Measurements from ENCODE around the gene EIF5B. TPM values are rescaled to one million over a fixed set of nuclear protein-coding genes. Genes with fewer than 3 reads are reported as not detected.

The EIF5B gene
- total and polyA plus RNA-seq, 9 donors, result 17.5 to 38.8 (median 30.4) TPM

DNA sequence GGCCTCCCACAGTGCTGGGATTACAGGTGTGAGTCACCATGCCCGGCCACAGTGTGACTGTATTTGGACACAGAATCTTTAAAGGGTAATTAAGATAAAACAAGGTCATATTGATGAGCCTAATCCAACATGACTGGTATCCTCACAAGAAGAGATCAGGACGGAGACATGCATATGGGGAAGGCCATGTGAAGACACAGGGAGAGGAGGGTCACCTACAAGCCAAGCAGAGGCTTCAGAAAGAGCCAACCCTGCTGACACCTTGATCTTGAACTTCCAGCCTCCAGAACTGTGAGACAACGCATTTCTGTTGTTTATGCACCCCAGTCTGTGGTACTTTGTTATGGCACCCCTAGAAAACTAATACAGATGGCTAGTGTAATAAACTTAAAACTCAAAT is 80.2 kb downstream of the EIF5B start:
- Histone ChIP-seq H3K4me3 (no peak overlapping the region), H3K36me3 (no peaks in the 10 kb centered on the region), H3K27me3 (no peaks in the 10 kb centered on the region), H3K4me1 (ENCODE audit: insufficient read depth) (no peaks in the 10 kb centered on the region), H3K27ac (no peak overlapping the region), H3K9me3 (no peaks in the 10 kb centered on the region)
- WGBS, 3 donors, result 91 to 97% (median 95%) methylated on average over 3 of the region's 3 CpGs
- intact Hi-C loops (cut with DNase I), result no loop called here
- TF ChIP-seq, protein P1, sequence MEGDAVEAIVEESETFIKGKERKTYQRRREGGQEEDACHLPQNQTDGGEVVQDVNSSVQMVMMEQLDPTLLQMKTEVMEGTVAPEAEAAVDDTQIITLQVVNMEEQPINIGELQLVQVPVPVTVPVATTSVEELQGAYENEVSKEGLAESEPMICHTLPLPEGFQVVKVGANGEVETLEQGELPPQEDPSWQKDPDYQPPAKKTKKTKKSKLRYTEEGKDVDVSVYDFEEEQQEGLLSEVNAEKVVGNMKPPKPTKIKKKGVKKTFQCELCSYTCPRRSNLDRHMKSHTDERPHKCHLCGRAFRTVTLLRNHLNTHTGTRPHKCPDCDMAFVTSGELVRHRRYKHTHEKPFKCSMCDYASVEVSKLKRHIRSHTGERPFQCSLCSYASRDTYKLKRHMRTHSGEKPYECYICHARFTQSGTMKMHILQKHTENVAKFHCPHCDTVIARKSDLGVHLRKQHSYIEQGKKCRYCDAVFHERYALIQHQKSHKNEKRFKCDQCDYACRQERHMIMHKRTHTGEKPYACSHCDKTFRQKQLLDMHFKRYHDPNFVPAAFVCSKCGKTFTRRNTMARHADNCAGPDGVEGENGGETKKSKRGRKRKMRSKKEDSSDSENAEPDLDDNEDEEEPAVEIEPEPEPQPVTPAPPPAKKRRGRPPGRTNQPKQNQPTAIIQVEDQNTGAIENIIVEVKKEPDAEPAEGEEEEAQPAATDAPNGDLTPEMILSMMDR (IDR thresholded peaks at IDR 0.05), result no peak
- no peak for TF ChIP-seq EP300 (IDR thresholded peaks at IDR 0.05)
- no peak for TF ChIP-seq POLR2A (IDR thresholded peaks at IDR 0.05)
- DNase-seq, result no peak

DNA sequence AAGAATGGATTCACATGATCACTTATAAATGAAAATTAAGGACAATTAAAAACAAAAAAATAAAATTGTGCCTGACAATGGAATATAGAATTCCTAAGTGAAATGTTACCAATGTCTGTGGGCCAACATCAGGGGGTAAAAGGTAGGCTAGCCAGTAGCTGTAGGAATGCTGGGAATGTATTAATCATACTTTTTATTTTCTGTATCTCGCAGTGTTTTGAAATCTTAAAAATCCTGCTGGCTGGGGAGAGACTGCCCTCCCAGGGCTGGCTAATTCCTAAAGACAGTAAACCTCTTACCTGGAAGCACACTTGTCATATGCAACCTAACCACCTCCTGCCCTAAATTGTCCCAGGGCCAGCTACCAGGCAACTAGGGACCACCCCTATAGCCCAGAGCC is 82.8 kb downstream of the EIF5B start:
- no peaks in the 10 kb centered on the region for H3K27me3 ChIP-seq
- H3K9me3 ChIP-seq, result no peaks in the 10 kb centered on the region
- TF ChIP-seq, protein P1 (IDR thresholded peaks at IDR 0.05), result no peak
- TF ChIP-seq POLR2A (IDR thresholded peaks at IDR 0.05) (no peak), EP300 (IDR thresholded peaks at IDR 0.05) (no peak)
- no peaks in the 10 kb centered on the region for H3K36me3 ChIP-seq
- WGBS, 3 donors, result 23 to 31% (median 24%) methylated on average over 1 of the region's 1 CpG
- DNase-seq, result no peak
- intact Hi-C loops (cut with DNase I), result no loop called here
- H3K4me1 ChIP-seq (ENCODE audit: insufficient read depth), result peaks cover 1% of the 10 kb centered on the region
- no peak overlapping the region for H3K27ac ChIP-seq
- no peak overlapping the region for H3K4me3 ChIP-seq

DNA sequence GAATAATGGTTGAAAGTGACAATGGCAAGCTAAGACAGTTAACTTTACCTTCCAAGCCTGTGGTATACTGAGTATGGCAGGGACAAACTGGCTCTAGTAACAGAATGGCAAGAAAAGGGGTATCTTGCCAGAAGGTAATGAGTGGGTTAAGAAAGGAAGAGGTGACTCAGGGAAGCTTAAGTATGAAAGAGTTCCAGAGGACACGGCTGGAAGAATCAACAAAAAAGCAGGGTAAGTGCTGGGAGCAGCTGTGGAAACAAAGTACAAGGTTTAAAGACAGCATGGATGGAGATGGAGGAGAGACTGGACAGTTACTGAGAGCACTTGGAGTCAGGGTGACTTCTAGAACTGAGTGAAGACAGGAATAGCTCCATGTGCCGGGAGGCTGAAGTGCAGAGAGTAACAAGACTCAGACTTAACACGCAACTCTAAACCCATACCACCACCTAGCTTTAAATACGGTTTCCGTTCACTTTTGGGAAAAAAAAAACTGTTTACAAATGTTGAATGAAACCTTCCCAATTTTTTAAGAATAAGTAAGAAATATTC is 83.6 kb downstream of the EIF5B start:
- no peak for DNase-seq
- Histone ChIP-seq H3K27ac (no peak overlapping the region), H3K9me3 (no peaks in the 10 kb centered on the region), H3K36me3 (no peaks in the 10 kb centered on the region), H3K27me3 (no peaks in the 10 kb centered on the region), H3K4me3 (no peak overlapping the region), H3K4me1 (ENCODE audit: insufficient read depth) (peaks cover 1% of the 10 kb centered on the region)
- intact Hi-C loops (cut with DNase I), result no loop called here
- 74 to 77% (median 74%) methylated on average over 5 of the region's 5 CpGs for WGBS, 3 donors
- no peak for TF ChIP-seq POLR2A (IDR thresholded peaks at IDR 0.05)
- no peak for TF ChIP-seq EP300 (IDR thresholded peaks at IDR 0.05)
- TF ChIP-seq, protein P1 (IDR thresholded peaks at IDR 0.05), result no peak

DNA sequence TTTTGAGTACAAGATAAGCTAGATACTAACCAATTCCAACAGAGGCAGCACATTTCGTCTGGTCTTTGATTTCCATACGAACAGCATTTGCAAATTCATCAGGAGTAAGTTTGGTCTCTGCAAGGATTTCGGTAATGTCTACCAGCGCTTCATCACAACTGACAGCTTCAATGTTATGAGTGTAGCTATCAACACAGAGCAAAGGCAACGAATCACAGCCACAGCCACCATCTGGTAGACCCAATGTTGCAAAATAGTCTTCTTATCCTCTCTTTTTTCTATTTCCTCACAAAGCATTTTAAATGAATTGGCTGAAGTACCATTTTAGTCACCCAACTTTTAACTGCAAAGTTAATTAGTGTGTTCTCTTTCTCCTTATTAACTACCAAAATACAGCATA is 84.3 kb downstream of the EIF5B start:
- H3K27ac ChIP-seq, result no peak overlapping the region
- WGBS, 3 donors, result 85 to 92% (median 90%) methylated on average over 5 of the region's 5 CpGs
- no peaks in the 10 kb centered on the region for H3K27me3 ChIP-seq
- H3K4me1 ChIP-seq (ENCODE audit: insufficient read depth), result peaks cover 1% of the 10 kb centered on the region
- no peak for TF ChIP-seq POLR2A (IDR thresholded peaks at IDR 0.05)
- TF ChIP-seq, protein P1 (IDR thresholded peaks at IDR 0.05), result no peak
- TF ChIP-seq EP300 (IDR thresholded peaks at IDR 0.05), result no peak
- H3K36me3 ChIP-seq, result no peaks in the 10 kb centered on the region
- H3K4me3 ChIP-seq, result no peak overlapping the region
- DNase-seq, result no peak
- intact Hi-C loops (cut with DNase I), result no loop called here
- no peaks in the 10 kb centered on the region for H3K9me3 ChIP-seq

Measured in ovary (tissue), 9 donors.